DOHH2 (cell line): ENCODE results near the gene RAB40B.

ENCODE experiments used
- H3F3A ChIP-seq: fragments of 200-600 bp; sonication (generic), shearing (Covaris generic); 2 replicates; pipeline ENCODE4 v1.6.0; 2016; ENCODE audit warnings: antibody characterized with exemption, mild to moderate bottlenecking; ENCODE audit not compliant: control insufficient read depth, insufficient read depth
- H3K27ac ChIP-seq: fragments of 200-600 bp; sonication (generic); 2 replicates; pipeline ENCODE4 v1.5.1; 2014; ENCODE audit warnings: low read depth, mild to moderate bottlenecking, low read length, moderate library complexity
- H3K27me3 ChIP-seq: fragments of 200-600 bp; sonication (generic); 2 replicates; pipeline ENCODE4 v1.6.1; 2014; ENCODE audit warnings: mild to moderate bottlenecking, low read length, mixed read lengths; ENCODE audit not compliant: control insufficient read depth
- H3K36me3 ChIP-seq: fragments of 200-600 bp; sonication (generic); 2 replicates; pipeline ENCODE4 v1.6.1; 2014; ENCODE audit warnings: mild to moderate bottlenecking, low read length, moderate library complexity, mixed read lengths; ENCODE audit not compliant: control insufficient read depth
- H3K4me1 ChIP-seq: fragments of 200-600 bp; sonication (generic); 2 replicates; pipeline ENCODE4 v1.6.1; 2014; ENCODE audit warnings: mild to moderate bottlenecking, low read length, mixed read lengths; ENCODE audit not compliant: control insufficient read depth
- H3K4me2 ChIP-seq: fragments of 200-600 bp; sonication (generic); 2 replicates; pipeline ENCODE4 v1.6.0; 2014; ENCODE audit warnings: mild to moderate bottlenecking, low read length, moderate library complexity
- H3K4me3 ChIP-seq: fragments of 200-600 bp; sonication (generic); 2 replicates; pipeline ENCODE4 v1.5.1; 2014; ENCODE audit warnings: mild to moderate bottlenecking, low read length, mixed read lengths
- H3K79me2 ChIP-seq: fragments of 200-600 bp; sonication (generic); 2 replicates; pipeline ENCODE4 v1.6.1; 2014; ENCODE audit warnings: mild to moderate bottlenecking, low read length, mixed read lengths; ENCODE audit not compliant: control insufficient read depth
- H3K9me2 ChIP-seq: fragments of 200-600 bp; sonication (generic); replicated peaks from 2 replicates; pipeline ENCODE4 v1.6.1; 2014; ENCODE audit warnings: mild to moderate bottlenecking, low read length, mixed read lengths; ENCODE audit not compliant: control insufficient read depth
- H3K9me3 ChIP-seq: fragments of 200-600 bp; sonication (generic); 2 replicates; pipeline ENCODE4 v1.6.1; 2014; ENCODE audit warnings: antibody characterized with exemption, low read length, mixed read lengths; ENCODE audit not compliant: control insufficient read depth, insufficient read depth
- H4K20me1 ChIP-seq: fragments of 200-600 bp; sonication (generic); 2 replicates; pipeline ENCODE4 v1.6.0; 2014; ENCODE audit warnings: low read depth, mild to moderate bottlenecking, antibody characterized with exemption, low read length, moderate library complexity; ENCODE audit not compliant: control insufficient read depth, insufficient read depth
- CTCF ChIP-seq: fragments of 200-600 bp; sonication (generic); IDR thresholded peaks from one replicate; pipeline ENCODE4 v1.5.1; 2014; ENCODE audit warnings: antibody characterized with exemption, mild to moderate bottlenecking, low read depth, low read length; ENCODE audit not compliant: poor library complexity, severe bottlenecking
- EZH2phosphoT487 ChIP-seq: fragments of 200-600 bp; sonication (generic); IDR thresholded peaks from 2 replicates; pipeline ENCODE4 v1.6.1; 2017; ENCODE audit warnings: borderline replicate concordance, mild to moderate bottlenecking, antibody characterized with exemption, low read length, moderate library complexity, mixed read lengths

The RAB40B gene

GRCh38 chr17:82716203-82717010, 17.9 kb upstream of the RAB40B start, which contains the start of gene FN3KRP:
Gene FN3KRP, plus strand, starts transcription at chr17:82716706. Its CDS starts 50 bp downstream, at chr17:82716756.
- H3F3A ChIP-seq, result no peaks in the 10 kb centered on the region
- H3K9me3 ChIP-seq, result no peaks in the 10 kb centered on the region
- peaks cover 19% of the 10 kb centered on the region for H3K79me2 ChIP-seq
- H3K27ac ChIP-seq, result 0 out of 2 replicates have a peak within 1 kb of the TSS, but pooled peaks have one; percentile 19
- peaks cover 13% of the 10 kb centered on the region for H3K4me1 ChIP-seq
- H4K20me1 ChIP-seq, result no peaks in the 10 kb centered on the region
- H3K4me3 ChIP-seq, result peak within 1 kb of the TSS; percentile 74
- H3K27me3 ChIP-seq, result no peaks in the 10 kb centered on the region
- TF ChIP-seq CTCF, result no peak
- no peak for TF ChIP-seq EZH2phosphoT487
- H3K9me2 ChIP-seq, result no peaks in the 10 kb centered on the region
- peak within 1 kb of the TSS; percentile 95 for H3K4me2 ChIP-seq
- peaks cover 20% of the 10 kb centered on the region for H3K36me3 ChIP-seq

GRCh38 chr17:82713071-82713723, 14.7 kb upstream of the RAB40B start:
- no peaks in the 10 kb centered on the region for H4K20me1 ChIP-seq
- TF ChIP-seq CTCF, result no peak
- no peak for TF ChIP-seq EZH2phosphoT487
- no peaks in the 10 kb centered on the region for H3F3A ChIP-seq
- no peaks in the 10 kb centered on the region for H3K9me3 ChIP-seq
- no peaks in the 10 kb centered on the region for H3K9me2 ChIP-seq
- peaks cover 16% of the 10 kb centered on the region for H3K79me2 ChIP-seq
- no peak overlapping the region for H3K4me2 ChIP-seq
- no peak overlapping the region for H3K27ac ChIP-seq
- H3K4me1 ChIP-seq, result peaks cover 14% of the 10 kb centered on the region
- no peak overlapping the region for H3K4me3 ChIP-seq
- H3K36me3 ChIP-seq, result no peaks in the 10 kb centered on the region
- no peaks in the 10 kb centered on the region for H3K27me3 ChIP-seq

GRCh38 chr17:82710499-82711232, 12.2 kb upstream of the RAB40B start:
- no peaks in the 10 kb centered on the region for H3K9me3 ChIP-seq
- no peak overlapping the region for H3K4me3 ChIP-seq
- H3K9me2 ChIP-seq, result no peaks in the 10 kb centered on the region
- no peak for TF ChIP-seq EZH2phosphoT487
- TF ChIP-seq CTCF, result peak; percentile 24
- peaks cover 5% of the 10 kb centered on the region for H3K4me1 ChIP-seq
- peaks cover 7% of the 10 kb centered on the region for H3K27me3 ChIP-seq
- no peaks in the 10 kb centered on the region for H3K36me3 ChIP-seq
- no peaks in the 10 kb centered on the region for H3F3A ChIP-seq
- no peak overlapping the region for H3K4me2 ChIP-seq
- H4K20me1 ChIP-seq, result no peaks in the 10 kb centered on the region
- no peaks in the 10 kb centered on the region for H3K79me2 ChIP-seq
- no peak overlapping the region for H3K27ac ChIP-seq
